SU-DHL-6 (cell line): ENCODE data around the gene STARD5.

Experiments
- H2AFZ ChIP-seq: fragments of 200-600 bp; sonication (generic); 2 replicates; pipeline ENCODE4 v1.6.1; 2014; ENCODE audit warnings: low read depth, mild to moderate bottlenecking, moderate library complexity, mixed read lengths, antibody characterized with exemption, low read length; ENCODE audit not compliant: severe bottlenecking
- H3F3A ChIP-seq: fragments of 200-600 bp; shearing (Covaris generic); 2 replicates; pipeline ENCODE4 v1.6.0; 2016; ENCODE audit warnings: antibody characterized with exemption, mild to moderate bottlenecking; ENCODE audit not compliant: insufficient read depth
- H3K27ac ChIP-seq: fragments of 200-600 bp; sonication (generic); 2 replicates; pipeline ENCODE4 v1.5.1; 2016; ENCODE audit warnings: low read depth, mild to moderate bottlenecking, low read length, moderate library complexity, mixed read lengths
- H3K27me3 ChIP-seq: fragments of 200-600 bp; sonication (generic), shearing (Covaris generic); 2 replicates; pipeline ENCODE4 v1.6.0; 2014; ENCODE audit warnings: mild to moderate bottlenecking, low read length
- H3K36me3 ChIP-seq: fragments of 200-600 bp; sonication (generic); 2 replicates; pipeline ENCODE4 v1.6.1; 2014; ENCODE audit warnings: mild to moderate bottlenecking, low read length, mixed read lengths
- H3K4me2 ChIP-seq: fragments of 300-600, 200-600 bp; shearing (Covaris generic), sonication (generic); 2 replicates; pipeline ENCODE4 v1.6.0; 2014; ENCODE audit warnings: low read length, low read depth, mild to moderate bottlenecking; ENCODE audit not compliant: poor library complexity, severe bottlenecking
- H3K4me3 ChIP-seq: fragments of 200-600 bp; sonication (generic); 2 replicates; pipeline ENCODE4 v1.5.1; 2014; ENCODE audit warnings: antibody characterized with exemption, low read length, mild to moderate bottlenecking, mixed read lengths; ENCODE audit not compliant: insufficient read depth, poor library complexity, severe bottlenecking
- H3K79me2 ChIP-seq: fragments of 200-600 bp; sonication (generic); 2 replicates; pipeline ENCODE4 v1.6.1; 2014; ENCODE audit warnings: mild to moderate bottlenecking, low read length, moderate library complexity; ENCODE audit not compliant: insufficient read depth
- H3K9ac ChIP-seq: fragments of 200-600 bp; sonication (generic); 2 replicates; pipeline ENCODE4 v1.7.0; 2014; ENCODE audit warnings: mild to moderate bottlenecking, low read length
- H3K9me2 ChIP-seq: fragments of 200-600 bp; sonication (generic); replicated peaks from 2 replicates; pipeline ENCODE4 v1.6.1; 2014; ENCODE audit warnings: low read length; ENCODE audit not compliant: insufficient read depth
- H3K9me3 ChIP-seq: fragments of 200-600 bp; sonication (generic); 2 replicates; pipeline ENCODE4 v1.6.1; 2014; ENCODE audit warnings: low read length, mixed read lengths; ENCODE audit not compliant: insufficient read depth
- H4K20me1 ChIP-seq: fragments of 200-600 bp; sonication (generic); 2 replicates; pipeline ENCODE4 v1.6.1; 2014; ENCODE audit warnings: low read depth, mild to moderate bottlenecking, antibody characterized with exemption, low read length, moderate library complexity, mixed read lengths
- EZH2phosphoT487 ChIP-seq: fragments of 200-600 bp; sonication (generic), shearing (Covaris generic); conservative IDR thresholded peaks from 2 replicates; pipeline ENCODE4 v1.6.1; 2018; ENCODE audit warnings: mild to moderate bottlenecking, antibody characterized with exemption, low read length, moderate library complexity, mixed read lengths
- TF ChIP-seq, protein P1 (sequence below): fragments of 200-600 bp; sonication (generic); IDR thresholded peaks from one replicate; pipeline ENCODE4 v1.5.1; 2017; ENCODE audit warnings: antibody characterized with exemption, mild to moderate bottlenecking, low read length, moderate library complexity; ENCODE audit not compliant: insufficient read depth, poor library complexity, severe bottlenecking

Gene STARD5

DNA sequence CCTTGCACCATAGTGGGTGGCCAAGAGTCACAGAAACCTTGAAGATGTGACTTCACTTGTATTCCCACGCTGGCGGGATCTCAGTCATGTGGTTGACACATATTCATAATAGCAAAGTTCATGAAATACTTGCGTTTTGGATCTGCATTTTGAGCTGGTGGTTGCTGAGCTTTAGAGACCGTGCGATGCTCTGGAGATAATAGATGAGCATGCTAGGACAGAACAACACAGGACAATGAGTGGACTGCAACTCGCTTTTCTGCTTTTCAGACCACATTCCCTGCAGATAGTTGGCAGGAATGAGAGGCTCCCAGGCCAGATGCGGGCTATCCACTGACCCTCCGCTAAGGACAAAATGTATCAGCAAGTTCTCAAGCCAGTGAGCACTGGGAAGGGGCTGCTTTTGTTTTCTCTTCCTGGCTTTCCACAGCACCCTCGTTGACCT, 13.8 kb upstream of the STARD5 start:
- Histone ChIP-seq H2AFZ (no peak overlapping the region), H3K36me3 (no peaks in the 10 kb centered on the region), H3K9me3 (no peaks in the 10 kb centered on the region), H3K27me3 (no peaks in the 10 kb centered on the region), H3K9me2 (no peaks in the 10 kb centered on the region), H3K4me2 (no peak overlapping the region), H3K79me2 (no peaks in the 10 kb centered on the region), H3K27ac (no peak overlapping the region), H3K4me3 (no peak overlapping the region), H3F3A (no peaks in the 10 kb centered on the region), H4K20me1 (no peaks in the 10 kb centered on the region), H3K9ac (no peak overlapping the region)
- TF ChIP-seq EZH2phosphoT487, result no peak
- TF ChIP-seq, protein P1, sequence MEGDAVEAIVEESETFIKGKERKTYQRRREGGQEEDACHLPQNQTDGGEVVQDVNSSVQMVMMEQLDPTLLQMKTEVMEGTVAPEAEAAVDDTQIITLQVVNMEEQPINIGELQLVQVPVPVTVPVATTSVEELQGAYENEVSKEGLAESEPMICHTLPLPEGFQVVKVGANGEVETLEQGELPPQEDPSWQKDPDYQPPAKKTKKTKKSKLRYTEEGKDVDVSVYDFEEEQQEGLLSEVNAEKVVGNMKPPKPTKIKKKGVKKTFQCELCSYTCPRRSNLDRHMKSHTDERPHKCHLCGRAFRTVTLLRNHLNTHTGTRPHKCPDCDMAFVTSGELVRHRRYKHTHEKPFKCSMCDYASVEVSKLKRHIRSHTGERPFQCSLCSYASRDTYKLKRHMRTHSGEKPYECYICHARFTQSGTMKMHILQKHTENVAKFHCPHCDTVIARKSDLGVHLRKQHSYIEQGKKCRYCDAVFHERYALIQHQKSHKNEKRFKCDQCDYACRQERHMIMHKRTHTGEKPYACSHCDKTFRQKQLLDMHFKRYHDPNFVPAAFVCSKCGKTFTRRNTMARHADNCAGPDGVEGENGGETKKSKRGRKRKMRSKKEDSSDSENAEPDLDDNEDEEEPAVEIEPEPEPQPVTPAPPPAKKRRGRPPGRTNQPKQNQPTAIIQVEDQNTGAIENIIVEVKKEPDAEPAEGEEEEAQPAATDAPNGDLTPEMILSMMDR, result no peak

DNA sequence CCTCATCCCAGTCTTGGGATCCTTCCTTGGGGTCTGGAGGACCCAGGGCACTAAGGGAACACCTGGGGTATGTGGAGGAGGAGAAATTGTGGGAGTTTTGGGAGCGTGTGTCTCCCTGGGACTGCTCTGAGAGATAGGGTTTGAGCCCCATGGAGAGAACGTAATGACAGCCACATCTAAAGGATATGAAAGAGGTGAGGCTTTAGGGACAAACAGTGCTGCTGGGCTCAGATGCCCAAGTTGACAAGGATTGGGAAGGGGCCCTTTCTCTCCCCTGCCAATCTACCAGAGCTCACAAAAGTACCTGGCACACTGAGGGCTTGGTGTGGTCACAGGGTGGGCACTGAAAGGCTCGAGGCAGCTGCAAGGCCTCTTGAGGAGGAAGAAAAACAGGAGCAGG, 13.3 kb upstream of the STARD5 start:
- Histone ChIP-seq H3K27me3 (no peaks in the 10 kb centered on the region), H3K36me3 (no peaks in the 10 kb centered on the region), H3K27ac (no peak overlapping the region), H4K20me1 (no peaks in the 10 kb centered on the region), H3K79me2 (no peaks in the 10 kb centered on the region), H3K4me3 (no peak overlapping the region), H3K9me3 (no peaks in the 10 kb centered on the region), H3K4me2 (no peak overlapping the region), H2AFZ (no peak overlapping the region), H3F3A (no peaks in the 10 kb centered on the region), H3K9me2 (no peaks in the 10 kb centered on the region), H3K9ac (no peak overlapping the region)
- no peak for TF ChIP-seq EZH2phosphoT487
- TF ChIP-seq, protein P1, result no peak

DNA sequence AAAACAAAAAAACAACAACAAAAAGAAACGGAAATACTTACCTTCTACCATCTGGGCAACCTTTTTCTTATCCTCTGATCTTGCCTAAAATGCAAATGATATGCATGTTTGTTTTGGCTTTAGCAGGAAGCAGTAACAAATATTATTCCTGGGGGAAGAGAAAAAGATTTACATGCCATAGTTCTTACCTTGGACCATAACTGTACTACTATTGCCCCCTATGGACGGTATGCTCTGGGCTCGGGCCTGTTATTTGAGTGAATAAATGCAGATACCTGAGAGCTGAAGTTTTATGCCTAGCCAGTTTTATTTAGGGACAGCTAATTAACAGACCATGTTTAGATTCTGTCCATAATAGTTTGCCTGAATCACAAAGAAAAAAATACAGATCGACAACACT, 12.6 kb upstream of the STARD5 start:
- Histone ChIP-seq H3K79me2 (no peaks in the 10 kb centered on the region), H3K27ac (no peak overlapping the region), H3F3A (no peaks in the 10 kb centered on the region), H3K4me2 (no peak overlapping the region), H3K4me3 (no peak overlapping the region), H3K36me3 (no peaks in the 10 kb centered on the region), H3K9ac (no peak overlapping the region), H3K9me3 (no peaks in the 10 kb centered on the region), H3K27me3 (no peaks in the 10 kb centered on the region), H2AFZ (no peak overlapping the region), H4K20me1 (no peaks in the 10 kb centered on the region), H3K9me2 (no peaks in the 10 kb centered on the region)
- TF ChIP-seq, protein P1, result peak; percentile 40
- TF ChIP-seq EZH2phosphoT487, result no peak

DNA sequence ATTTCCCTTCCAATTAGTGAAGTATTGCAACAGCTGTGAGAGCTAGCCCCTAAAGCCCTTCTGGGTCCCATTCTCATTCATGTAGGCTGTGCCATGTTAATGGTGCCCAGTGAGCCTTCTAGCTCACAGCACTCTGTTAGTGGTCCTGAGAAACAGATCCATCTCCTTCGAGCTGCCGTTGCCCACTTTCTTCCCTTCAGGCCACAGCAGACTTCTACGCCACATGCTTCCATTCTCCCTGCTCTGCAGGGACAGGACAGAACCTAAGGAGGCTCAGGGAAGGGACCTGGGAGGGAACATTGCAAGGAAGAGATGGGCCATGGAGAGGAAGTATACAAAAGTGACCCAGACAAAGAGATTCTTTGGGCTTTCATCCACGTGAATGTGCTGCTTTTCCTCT, 11.7 kb upstream of the STARD5 start:
- no peaks in the 10 kb centered on the region for H3F3A ChIP-seq
- H3K4me2 ChIP-seq, result no peak overlapping the region
- no peak for TF ChIP-seq EZH2phosphoT487
- TF ChIP-seq, protein P1, result no peak
- no peaks in the 10 kb centered on the region for H3K27me3 ChIP-seq
- no peaks in the 10 kb centered on the region for H3K9me2 ChIP-seq
- no peak overlapping the region for H3K4me3 ChIP-seq
- no peaks in the 10 kb centered on the region for H4K20me1 ChIP-seq
- no peaks in the 10 kb centered on the region for H3K9me3 ChIP-seq
- no peak overlapping the region for H3K27ac ChIP-seq
- no peaks in the 10 kb centered on the region for H3K79me2 ChIP-seq
- no peak overlapping the region for H2AFZ ChIP-seq
- H3K9ac ChIP-seq, result no peak overlapping the region
- no peaks in the 10 kb centered on the region for H3K36me3 ChIP-seq
